Measurements from ENCODE around the gene GGA3.

DNA sequence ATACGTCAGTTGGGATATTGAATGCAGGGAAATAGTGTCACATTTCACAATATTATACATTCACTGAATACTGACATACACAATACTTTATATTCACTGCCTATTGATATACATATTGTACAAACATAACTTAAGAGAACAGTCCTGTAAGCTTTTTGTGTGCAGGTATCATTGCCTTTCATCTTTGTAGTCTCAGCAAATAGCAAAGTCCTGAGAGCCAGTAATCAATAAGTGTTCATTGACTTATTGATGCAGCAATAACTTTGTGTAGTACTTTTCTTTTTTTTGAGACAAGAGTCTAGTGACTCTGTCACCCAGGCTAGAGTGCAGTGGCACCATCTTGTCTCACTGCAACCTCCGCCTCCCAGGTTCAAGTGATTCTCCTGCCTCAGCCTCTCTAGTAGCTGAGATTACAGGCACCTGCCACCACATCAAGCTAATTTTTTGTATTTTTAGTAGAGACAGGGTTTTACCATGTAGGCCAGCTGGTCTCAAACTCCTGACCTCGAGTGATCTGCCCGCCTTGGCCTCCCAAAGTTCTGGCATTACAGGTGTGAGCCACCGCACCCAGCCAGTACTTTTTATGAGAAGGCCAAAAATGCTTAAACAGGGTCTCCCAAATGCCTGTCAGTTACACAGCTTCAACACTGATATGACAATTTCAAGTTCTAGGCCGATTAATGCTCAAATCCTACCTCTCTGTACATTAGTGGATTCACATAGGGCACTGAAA, 61.4 kb downstream of the GGA3 start:
- TF ChIP-seq CTCF (IDR thresholded peaks at IDR 0.05) (no peak), POLR2A (IDR thresholded peaks at IDR 0.05) (no peak)
